GM19035 (cell line): Measurements from ENCODE around the gene DOK6.

Experiments
- ATAC-seq: cut with Tn5 transposase; IDR thresholded peaks from one replicate; pipeline ENCODE4 v1.9.1; 2021; ENCODE audit not compliant: unreplicated experiment

Gene DOK6

GRCh38 chr18:69680123-69680522, 279.4 kb downstream of the DOK6 start:
- no peak for ATAC-seq

GRCh38 chr18:69683176-69683575, 282.5 kb downstream of the DOK6 start:
- no peak for ATAC-seq

GRCh38 chr18:69684789-69685188, 284.1 kb downstream of the DOK6 start:
- no peak for ATAC-seq

- no peak for ATAC-seq
These were observed 286.2 kb downstream of the DOK6 start for GRCh38 chr18:69686861-69687260.

- no peak for ATAC-seq
These were observed 288.6 kb downstream of the DOK6 start for GRCh38 chr18:69689121-69689759.

GRCh38 chr18:69691008-69691760, 290.5 kb downstream of the DOK6 start:
- ATAC-seq = no peak

GRCh38 chr18:69697069-69697468, 296.4 kb downstream of the DOK6 start:
- ATAC-seq = no peak

GRCh38 chr18:69697689-69698088, 297.0 kb downstream of the DOK6 start:
- no peak for ATAC-seq

GRCh38 chr18:69701305-69701704, 300.6 kb downstream of the DOK6 start:
- no peak for ATAC-seq

- no peak for ATAC-seq
These were observed 302.8 kb downstream of the DOK6 start for GRCh38 chr18:69703461-69703860.

GRCh38 chr18:69705987-69706386, 305.3 kb downstream of the DOK6 start:
- no peak for ATAC-seq

GRCh38 chr18:69708844-69709243, 308.2 kb downstream of the DOK6 start:
- ATAC-seq = no peak

GRCh38 chr18:69715191-69715795, 314.6 kb downstream of the DOK6 start:
- ATAC-seq = no peak

GRCh38 chr18:69717586-69717985, 316.9 kb downstream of the DOK6 start:
- ATAC-seq = no peak

- no peak for ATAC-seq
These were observed 318.3 kb downstream of the DOK6 start for GRCh38 chr18:69718912-69719547.

- ATAC-seq = no peak
These were observed 319.7 kb downstream of the DOK6 start for GRCh38 chr18:69720422-69720821.

- no peak for ATAC-seq
These were observed 322.7 kb downstream of the DOK6 start for GRCh38 chr18:69723434-69723833.

- ATAC-seq = no peak
These were observed 324.3 kb downstream of the DOK6 start for GRCh38 chr18:69725009-69725408.

GRCh38 chr18:69725855-69726508, 325.3 kb downstream of the DOK6 start:
- no peak for ATAC-seq

GRCh38 chr18:69727912-69728572, 327.4 kb downstream of the DOK6 start:
- ATAC-seq = no peak

GRCh38 chr18:69730664-69731063, 330.0 kb downstream of the DOK6 start:
- ATAC-seq = no peak
